Occipital lobe (tissue), 2 donors: Measurements from ENCODE around the gene SERPINA12. TPM values are rescaled to one million over a fixed set of nuclear protein-coding genes. Genes with fewer than 3 reads are reported as not detected.
"Not testable (repeated sequence)": the region's sequence is repeated elsewhere in the genome, so short reads cannot be mapped to it uniquely, and the experiment has no call there.

Source experiments
- DNase-seq: peaks from one replicate; lab custom pipeline; 2025; lab: John Stamatoyannopoulos, UW
- total RNA-seq: library from RNA; depleted of rRNA; stranded (reverse); fragments of >200 nt; gene quantifications from one replicate; pipeline ENCODE4 v1.2.3, GENCODE V29; 2014

Gene SERPINA12
- total RNA-seq, 1 donor from 2014 or later: not detected

GRCh38 chr14:94538070-94538740, 28.9 kb upstream of the SERPINA12 start:
- DNase-seq: no peak

DNA sequence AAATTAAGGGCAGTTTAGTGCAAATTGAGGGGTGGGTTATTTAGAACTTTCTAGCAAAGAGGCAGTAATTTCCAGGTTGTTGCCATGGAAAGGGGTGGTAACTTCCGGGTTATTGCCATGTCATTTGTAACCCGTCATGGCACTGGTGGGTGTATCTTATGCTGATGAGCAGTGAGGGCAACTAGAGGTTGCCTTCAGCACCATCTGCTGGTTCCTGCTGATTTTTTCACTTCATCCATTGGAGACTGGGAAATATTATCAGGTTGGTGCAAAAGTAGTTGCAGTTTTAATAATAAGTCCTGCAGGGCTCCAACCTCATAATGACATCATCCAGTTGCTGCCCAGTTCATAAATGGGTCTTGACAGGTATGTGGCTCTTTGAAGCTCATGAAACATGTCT, 27.6 kb upstream of the SERPINA12 start:
- no peak for DNase-seq

DNA sequence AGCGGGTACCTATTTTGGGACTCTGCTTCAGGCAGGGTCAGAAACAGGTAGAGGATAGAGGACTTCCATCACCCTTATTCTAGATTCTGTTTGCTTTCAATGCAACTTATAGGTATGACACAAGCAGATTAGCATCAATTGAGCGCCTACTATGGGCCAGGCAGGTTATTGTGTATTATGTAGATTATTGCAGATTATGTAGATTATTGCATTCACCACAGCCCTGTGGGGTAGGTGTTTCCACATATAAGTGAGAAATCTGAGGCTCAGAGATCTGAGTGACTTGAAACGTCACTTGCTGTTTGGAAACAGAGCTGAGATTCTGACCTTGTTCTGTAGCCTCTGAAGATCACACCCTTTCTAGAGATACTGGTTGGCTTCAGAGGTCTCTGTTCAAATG, 26.2 kb upstream of the SERPINA12 start:
- DNase-seq: no peak

- DNase-seq: no peak
These were observed 23.2 kb upstream of the SERPINA12 start for GRCh38 chr14:94532447-94532846.

DNA sequence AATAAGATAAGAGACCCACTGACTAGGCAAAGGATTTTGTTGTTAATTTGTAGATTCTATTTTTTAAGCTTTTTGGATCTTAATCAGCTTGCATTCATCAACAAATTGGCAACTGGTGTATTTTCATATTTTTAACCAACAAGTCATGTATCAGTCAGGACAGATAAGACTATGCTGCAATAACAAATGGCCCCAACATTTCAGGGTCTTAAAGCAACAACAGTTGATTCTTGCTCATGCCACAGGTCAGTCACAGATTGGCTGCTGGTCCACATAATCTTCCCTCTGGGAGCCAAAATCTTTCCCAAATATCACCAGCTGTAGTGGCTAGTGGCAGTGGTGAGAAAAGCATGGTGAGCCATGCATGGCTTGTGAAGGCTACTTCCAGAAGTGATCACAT, 21.9 kb upstream of the SERPINA12 start:
- no peak for DNase-seq

- no peak for DNase-seq
These were observed 14.8 kb upstream of the SERPINA12 start for GRCh38 chr14:94524093-94524492.

DNA sequence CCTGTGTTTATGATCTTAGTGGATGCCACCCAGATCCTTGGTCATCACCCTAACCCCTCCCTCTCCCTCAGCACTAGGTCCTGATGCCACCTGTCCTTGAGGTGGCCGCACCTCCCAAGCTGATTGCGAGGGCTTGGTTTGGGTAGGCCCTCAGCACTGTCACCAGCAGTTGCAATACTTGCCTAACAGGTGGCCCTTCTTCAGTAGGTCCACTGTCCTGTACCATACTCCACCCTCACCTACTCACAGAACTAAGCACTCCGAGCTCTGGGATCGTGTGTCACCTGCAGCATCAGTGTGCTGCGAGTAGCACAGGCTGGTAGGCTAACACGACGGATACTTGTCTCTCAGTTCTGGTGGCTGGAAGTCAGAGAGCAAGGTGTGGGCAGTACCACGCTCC, 14.0 kb upstream of the SERPINA12 start:
- no peak for DNase-seq

GRCh38 chr14:94522115-94522724, 13.0 kb upstream of the SERPINA12 start:
- no peak for DNase-seq

DNA sequence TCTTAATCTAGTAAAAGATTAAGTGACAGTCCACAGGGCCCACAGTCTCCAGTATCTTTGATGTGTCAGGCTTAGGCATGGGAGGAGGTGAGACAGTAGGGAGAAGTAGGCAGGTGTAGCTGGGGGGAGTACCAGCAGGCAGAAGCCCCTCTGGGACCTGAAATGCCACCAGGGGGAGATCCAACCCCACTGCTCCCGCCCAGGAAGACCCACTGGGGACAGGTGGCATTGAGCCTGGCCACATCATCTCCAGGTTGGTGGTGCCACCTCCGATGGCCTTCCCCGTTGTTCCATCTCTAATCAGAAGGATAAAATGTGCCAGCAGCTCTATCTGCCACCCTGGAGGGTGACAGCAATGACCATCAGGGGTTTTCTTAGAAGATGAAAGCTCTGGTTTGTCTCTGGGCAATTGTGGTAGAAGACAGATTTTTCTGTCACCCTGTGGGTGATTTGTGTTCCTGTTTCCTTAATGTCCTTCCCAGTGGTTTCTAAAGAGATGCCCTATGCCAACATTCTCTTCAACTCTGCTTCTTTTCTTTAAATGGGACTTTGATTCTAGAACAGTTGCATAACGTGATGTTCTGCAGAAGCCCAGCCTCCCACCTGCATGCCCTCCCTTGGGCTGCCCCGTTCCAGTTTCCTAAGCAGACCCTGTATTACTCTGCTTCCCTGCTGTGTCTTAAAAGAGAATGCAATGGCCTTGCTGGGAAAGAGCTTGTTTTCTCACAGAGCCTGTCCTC, 12.3 kb upstream of the SERPINA12 start:
- no peak for DNase-seq

GRCh38 chr14:94517641-94518257, 8.5 kb upstream of the SERPINA12 start:
- no peak for DNase-seq

GRCh38 chr14:94517248-94517640, 8.0 kb upstream of the SERPINA12 start:
- no peak for DNase-seq

- DNase-seq: no peak
These were observed 6.6 kb upstream of the SERPINA12 start for GRCh38 chr14:94515856-94516255.

DNA sequence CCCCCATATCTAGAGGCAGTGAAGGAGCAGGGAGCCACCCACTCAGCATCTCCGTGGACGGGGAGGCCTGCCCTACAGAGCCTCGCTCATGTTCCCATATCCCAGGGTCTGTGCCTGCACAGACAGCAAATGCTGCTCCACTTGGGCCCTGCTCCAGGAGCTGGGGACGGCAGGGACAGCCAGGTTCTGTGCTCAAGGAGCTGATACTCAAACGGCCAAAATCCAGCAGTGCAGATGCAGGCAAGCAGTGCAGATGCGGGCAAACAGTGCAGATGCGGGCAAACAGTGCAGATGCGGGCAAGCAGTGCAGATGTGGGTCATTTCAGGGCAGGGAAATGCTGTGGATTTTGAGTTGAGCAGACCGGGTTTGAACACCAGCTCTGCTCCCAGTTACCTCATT, 6.2 kb upstream of the SERPINA12 start:
- DNase-seq: no peak

- no peak for DNase-seq
These were observed 5.1 kb upstream of the SERPINA12 start for GRCh38 chr14:94514351-94514750.

DNA sequence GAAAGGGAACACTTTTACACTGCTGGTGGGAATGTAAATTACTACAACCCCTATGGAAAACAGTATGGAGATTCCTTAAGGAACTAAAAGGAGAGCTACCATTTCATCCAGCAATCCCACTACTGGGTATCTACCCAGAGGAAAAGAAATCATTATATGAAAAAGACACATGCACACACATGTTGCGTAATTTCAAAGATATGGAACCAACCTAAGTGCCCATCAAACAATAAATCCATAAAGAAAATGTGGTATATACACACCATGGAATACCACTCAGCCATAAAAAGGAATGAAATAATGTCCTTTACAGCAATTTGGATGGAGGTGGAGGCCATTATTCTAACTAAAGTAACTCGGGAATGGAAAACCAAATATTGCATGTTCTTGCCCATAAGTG, 1.2 kb upstream of the SERPINA12 start:
- not testable (repeated sequence) for DNase-seq

GRCh38 chr14:94505641-94506040, 3.6 kb downstream of the SERPINA12 start:
- DNase-seq: no peak

- DNase-seq: no peak
These were observed 4.1 kb downstream of the SERPINA12 start for GRCh38 chr14:94505206-94505605.

- no peak for DNase-seq
These were observed 7.4 kb downstream of the SERPINA12 start for GRCh38 chr14:94501588-94502516.

DNA sequence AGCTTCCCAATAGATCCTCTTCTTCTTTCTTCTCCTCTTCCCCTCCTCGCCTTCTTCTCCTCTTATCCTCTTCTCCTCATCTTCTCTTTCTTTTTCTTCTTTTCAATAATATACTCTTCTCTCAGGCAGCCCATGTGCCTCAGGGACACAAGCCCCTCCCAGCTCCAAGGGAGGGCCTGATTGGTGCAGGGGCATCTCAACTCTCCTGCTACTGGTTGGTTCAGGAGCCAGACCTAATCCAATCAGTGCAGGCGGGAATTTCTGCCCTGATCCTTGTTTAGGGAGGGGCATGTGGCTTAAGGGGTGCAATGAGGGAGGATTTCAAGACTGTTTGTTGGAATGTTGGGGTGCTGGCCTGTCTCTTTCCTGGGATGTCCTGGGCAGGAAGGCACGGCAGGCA, 9.0 kb downstream of the SERPINA12 start:
- no peak for DNase-seq

GRCh38 chr14:94499673-94500072, 9.6 kb downstream of the SERPINA12 start:
- no peak for DNase-seq

DNA sequence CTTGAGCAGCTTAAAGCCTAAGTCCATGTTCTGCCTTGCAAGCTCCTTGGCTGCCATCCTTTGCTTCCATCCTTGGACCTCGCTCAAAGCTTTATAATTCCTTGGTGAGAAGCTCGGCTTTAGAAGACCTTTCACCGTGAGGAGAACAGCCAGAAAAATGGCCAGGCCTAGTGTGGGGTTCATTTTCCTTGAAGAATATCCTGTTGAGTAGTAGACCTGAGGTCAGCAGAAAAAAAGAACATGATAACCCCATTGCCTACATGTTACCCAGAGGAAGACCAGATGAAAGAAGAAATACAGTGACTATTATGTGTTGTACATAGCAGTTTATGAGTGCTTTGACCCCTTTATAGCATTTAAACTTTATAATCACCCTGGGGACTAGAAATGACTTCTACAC, 11.1 kb downstream of the SERPINA12 start:
- DNase-seq: no peak
